WERI-Rb-1 (cell line): ENCODE results near the gene GATA2.

Source experiments
- DNase-seq: peaks from one replicate; pipeline ENCODE4 v3.0.0-alpha.2; 2020
- H3K27ac ChIP-seq: fragments of 250-450 bp; sonication (Bioruptor Pico); 2 replicates; pipeline ENCODE4 v1.5.1; 2020; ENCODE audit warnings: mild to moderate bottlenecking, moderate library complexity
- H3K27me3 ChIP-seq: fragments of 250-450 bp; sonication (Bioruptor Pico); 2 replicates; pipeline ENCODE4 v1.5.1; 2021; ENCODE audit warnings: mild to moderate bottlenecking, low read depth, moderate library complexity; ENCODE audit not compliant: insufficient read depth, severe bottlenecking
- H3K36me3 ChIP-seq: fragments of 250-450 bp; sonication (Bioruptor Pico); 2 replicates; pipeline ENCODE4 v1.5.1; 2020; ENCODE audit warnings: mild to moderate bottlenecking, moderate library complexity
- H3K4me3 ChIP-seq: 2 replicates; pipeline ENCODE4 v1.5.1; 2011; ENCODE audit warnings: low read depth, mild to moderate bottlenecking, control low read depth, low read length
- H3K9me3 ChIP-seq: fragments of 250-450 bp; sonication (Bioruptor Pico); 2 replicates; pipeline ENCODE4 v1.5.1; 2021; ENCODE audit warnings: mild to moderate bottlenecking, moderate library complexity; ENCODE audit not compliant: severe bottlenecking
- TF ChIP-seq, protein P1 (sequence below): IDR thresholded peaks from 2 replicates; pipeline ENCODE4 v1.5.1; 2011; ENCODE audit warnings: low read depth, mild to moderate bottlenecking, control low read depth, inconsistent platforms, low read length

GATA2 gene

DNA sequence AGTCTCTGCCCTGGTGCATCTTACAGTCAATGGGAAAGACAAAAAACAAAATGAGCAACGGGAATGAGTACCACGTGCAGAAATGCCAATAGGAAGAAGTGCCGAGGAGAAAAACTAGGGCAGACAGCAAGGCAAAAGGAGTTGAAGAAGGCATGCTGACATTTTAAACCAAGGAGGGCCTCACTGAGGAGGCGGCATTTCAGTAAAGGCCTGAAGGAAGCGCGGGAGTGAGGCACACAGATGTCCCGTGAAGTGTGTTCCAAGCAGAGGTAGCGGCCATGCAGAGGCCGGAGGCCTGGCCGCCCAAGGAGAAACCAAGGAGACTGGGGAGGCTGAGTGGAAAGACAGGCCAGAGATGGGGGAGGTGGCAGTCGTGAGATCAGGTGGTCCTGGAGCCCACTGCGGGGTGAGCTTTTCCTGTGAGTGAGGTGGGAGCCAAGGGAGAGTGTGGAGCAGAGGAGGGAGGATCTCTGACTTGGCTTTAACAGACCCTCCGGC is 61.1 kb downstream of the GATA2 start:
- TF ChIP-seq, protein P1, sequence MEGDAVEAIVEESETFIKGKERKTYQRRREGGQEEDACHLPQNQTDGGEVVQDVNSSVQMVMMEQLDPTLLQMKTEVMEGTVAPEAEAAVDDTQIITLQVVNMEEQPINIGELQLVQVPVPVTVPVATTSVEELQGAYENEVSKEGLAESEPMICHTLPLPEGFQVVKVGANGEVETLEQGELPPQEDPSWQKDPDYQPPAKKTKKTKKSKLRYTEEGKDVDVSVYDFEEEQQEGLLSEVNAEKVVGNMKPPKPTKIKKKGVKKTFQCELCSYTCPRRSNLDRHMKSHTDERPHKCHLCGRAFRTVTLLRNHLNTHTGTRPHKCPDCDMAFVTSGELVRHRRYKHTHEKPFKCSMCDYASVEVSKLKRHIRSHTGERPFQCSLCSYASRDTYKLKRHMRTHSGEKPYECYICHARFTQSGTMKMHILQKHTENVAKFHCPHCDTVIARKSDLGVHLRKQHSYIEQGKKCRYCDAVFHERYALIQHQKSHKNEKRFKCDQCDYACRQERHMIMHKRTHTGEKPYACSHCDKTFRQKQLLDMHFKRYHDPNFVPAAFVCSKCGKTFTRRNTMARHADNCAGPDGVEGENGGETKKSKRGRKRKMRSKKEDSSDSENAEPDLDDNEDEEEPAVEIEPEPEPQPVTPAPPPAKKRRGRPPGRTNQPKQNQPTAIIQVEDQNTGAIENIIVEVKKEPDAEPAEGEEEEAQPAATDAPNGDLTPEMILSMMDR, result no peak
- DNase-seq, result no peak
- Histone ChIP-seq H3K27ac (no peak overlapping the region), H3K27me3 (peaks cover 24% of the 10 kb centered on the region), H3K9me3 (no peaks in the 10 kb centered on the region), H3K4me3 (no peak overlapping the region), H3K36me3 (no peaks in the 10 kb centered on the region)

DNA sequence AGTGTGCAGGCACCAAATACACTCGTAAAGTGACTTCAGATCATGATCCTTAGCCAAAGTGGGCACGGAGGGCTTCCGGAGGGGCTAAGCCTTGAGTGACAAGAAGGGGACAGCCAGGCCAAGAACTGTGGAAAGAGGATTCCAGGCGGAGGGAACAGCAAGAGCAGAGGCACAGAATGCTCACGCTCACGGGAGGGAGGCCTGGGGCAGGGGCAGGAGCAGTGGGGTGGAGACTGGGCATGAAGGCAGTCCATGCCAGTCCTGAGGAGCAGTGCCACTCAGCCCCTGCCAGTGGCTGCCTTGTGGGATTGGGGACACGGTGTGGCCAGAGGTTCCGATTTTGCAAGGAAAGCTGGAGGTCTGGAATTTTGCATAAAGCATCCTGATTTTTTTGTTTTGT is 62.3 kb downstream of the GATA2 start:
- TF ChIP-seq, protein P1, result no peak
- H3K27me3 ChIP-seq, result peaks cover 27% of the 10 kb centered on the region
- no peak overlapping the region for H3K27ac ChIP-seq
- H3K36me3 ChIP-seq, result no peaks in the 10 kb centered on the region
- DNase-seq, result no peak
- H3K9me3 ChIP-seq, result no peaks in the 10 kb centered on the region
- no peak overlapping the region for H3K4me3 ChIP-seq

DNA sequence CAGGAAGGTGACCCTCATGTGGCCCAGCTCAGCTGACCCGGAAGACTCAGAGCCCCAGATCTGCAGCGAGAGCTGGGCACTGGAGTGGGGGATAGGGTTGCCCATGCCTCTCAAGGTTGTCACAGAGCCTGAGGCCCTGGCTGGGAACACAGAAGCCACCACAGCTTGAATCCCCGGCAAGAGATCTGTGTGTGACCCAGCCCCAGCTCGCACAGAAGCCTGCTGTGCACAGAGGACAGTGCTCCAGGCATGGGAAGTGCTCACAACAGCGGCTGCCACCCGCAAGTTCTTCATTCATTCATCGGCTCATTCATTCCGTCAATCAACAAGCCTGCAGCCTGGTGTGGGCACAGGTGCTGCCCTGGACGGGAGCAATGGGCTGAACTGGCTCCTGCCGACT is 62.7 kb downstream of the GATA2 start:
- TF ChIP-seq, protein P1, result no peak
- Histone ChIP-seq H3K27ac (no peak overlapping the region), H3K36me3 (no peaks in the 10 kb centered on the region), H3K27me3 (peaks cover 27% of the 10 kb centered on the region), H3K9me3 (no peaks in the 10 kb centered on the region), H3K4me3 (no peak overlapping the region)
- DNase-seq, result no peak

DNA sequence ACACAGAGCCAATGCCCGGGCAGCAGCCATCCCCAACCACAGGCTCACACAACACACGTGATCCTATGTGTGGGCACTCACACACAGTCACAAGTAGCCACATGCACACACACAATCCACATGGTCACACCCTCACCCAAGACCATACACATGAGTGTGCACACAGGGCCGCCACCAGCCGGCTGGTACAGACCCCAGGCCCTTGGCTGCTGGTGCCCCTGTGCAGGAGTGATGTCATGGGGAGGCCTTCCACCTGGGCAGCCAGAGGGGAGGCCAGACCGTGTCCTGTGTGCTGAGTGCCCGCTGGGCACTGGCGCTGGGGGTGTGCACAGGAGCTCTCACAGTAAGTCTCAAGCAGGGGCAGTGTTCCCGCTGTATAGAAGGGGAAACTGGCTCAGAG is 63.2 kb downstream of the GATA2 start:
- Histone ChIP-seq H3K36me3 (no peaks in the 10 kb centered on the region), H3K27ac (no peak overlapping the region), H3K9me3 (no peaks in the 10 kb centered on the region), H3K27me3 (peaks cover 27% of the 10 kb centered on the region), H3K4me3 (no peak overlapping the region)
- TF ChIP-seq, protein P1, result no peak
- no peak for DNase-seq
